Measurements from ENCODE around the gene SORCS3. TPM values are rescaled to one million over a fixed set of nuclear protein-coding genes. Genes with fewer than 3 reads are reported as not detected.

The SORCS3 gene
- total RNA-seq, 1 experiment from 2014 or later = not detected

DNA sequence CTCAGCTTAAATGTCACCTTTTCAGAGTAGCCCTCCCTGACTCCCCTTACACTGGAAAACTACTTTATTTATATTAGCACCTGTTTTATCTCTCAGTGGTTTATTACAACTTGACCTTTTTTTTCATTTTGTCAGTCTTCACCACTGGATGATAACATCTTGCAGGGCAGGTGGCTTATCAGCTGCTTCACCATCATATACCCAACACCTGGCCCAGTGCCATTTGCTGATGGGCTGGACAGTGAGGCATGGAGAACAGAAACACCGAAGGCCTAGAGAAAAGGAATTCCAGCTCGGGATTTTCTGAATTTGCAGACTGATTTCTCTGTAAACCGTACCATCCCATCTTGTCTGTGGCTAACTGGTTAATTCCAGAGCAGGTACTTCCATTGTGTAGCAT is 48.5 kb downstream of the SORCS3 start:
- Histone ChIP-seq H4K20me1 (ENCODE audit: low read length) (no peaks in the 10 kb centered on the region), H3K4me2 (ENCODE audit: low read length) (no peak overlapping the region), H3K9me3 (ENCODE audit: low read length) (no peaks in the 10 kb centered on the region), H2AFZ (ENCODE audit: low read length) (no peak overlapping the region), H3K9ac (ENCODE audit: low read length) (no peak overlapping the region), H3K27me3 (ENCODE audit: low read length) (no peaks in the 10 kb centered on the region), H3F3A (ENCODE audit: low read length, unreplicated experiment) (no peaks in the 10 kb centered on the region), H3K79me2 (ENCODE audit: low read length) (no peaks in the 10 kb centered on the region), H3K9me2 (replicated peaks; ENCODE audit: low read length) (no peaks in the 10 kb centered on the region), H3K27ac (ENCODE audit: low read length) (no peak overlapping the region), H3K4me3 (ENCODE audit: low read length) (no peak overlapping the region), H3K36me3 (ENCODE audit: low read depth, low read length) (no peaks in the 10 kb centered on the region), H3K4me1 (ENCODE audit: insufficient read depth, low read length) (no peaks in the 10 kb centered on the region)
- POLR2A ChIA-PET (ENCODE audit: unreplicated experiment) = no interaction called here
- TF ChIP-seq, protein P1, sequence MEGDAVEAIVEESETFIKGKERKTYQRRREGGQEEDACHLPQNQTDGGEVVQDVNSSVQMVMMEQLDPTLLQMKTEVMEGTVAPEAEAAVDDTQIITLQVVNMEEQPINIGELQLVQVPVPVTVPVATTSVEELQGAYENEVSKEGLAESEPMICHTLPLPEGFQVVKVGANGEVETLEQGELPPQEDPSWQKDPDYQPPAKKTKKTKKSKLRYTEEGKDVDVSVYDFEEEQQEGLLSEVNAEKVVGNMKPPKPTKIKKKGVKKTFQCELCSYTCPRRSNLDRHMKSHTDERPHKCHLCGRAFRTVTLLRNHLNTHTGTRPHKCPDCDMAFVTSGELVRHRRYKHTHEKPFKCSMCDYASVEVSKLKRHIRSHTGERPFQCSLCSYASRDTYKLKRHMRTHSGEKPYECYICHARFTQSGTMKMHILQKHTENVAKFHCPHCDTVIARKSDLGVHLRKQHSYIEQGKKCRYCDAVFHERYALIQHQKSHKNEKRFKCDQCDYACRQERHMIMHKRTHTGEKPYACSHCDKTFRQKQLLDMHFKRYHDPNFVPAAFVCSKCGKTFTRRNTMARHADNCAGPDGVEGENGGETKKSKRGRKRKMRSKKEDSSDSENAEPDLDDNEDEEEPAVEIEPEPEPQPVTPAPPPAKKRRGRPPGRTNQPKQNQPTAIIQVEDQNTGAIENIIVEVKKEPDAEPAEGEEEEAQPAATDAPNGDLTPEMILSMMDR (conservative IDR thresholded peaks at IDR 0.05; ENCODE audit: low read depth, low read length) = no peak
- no peak for TF ChIP-seq EZH2phosphoT487 (IDR thresholded peaks at IDR 0.05; ENCODE audit: borderline replicate concordance, low read length)
- TF ChIP-seq EZH2 (IDR thresholded peaks at IDR 0.05; ENCODE audit: low read length, unreplicated experiment) = no peak
- no TSS peak for BruUV-seq (replicated peaks)
- DNase-seq (no peak), ATAC-seq (no peak)
- CTCF ChIA-PET = no interaction called here
- intact Hi-C loops (cut with micrococcal nuclease) = no loop called here

DNA sequence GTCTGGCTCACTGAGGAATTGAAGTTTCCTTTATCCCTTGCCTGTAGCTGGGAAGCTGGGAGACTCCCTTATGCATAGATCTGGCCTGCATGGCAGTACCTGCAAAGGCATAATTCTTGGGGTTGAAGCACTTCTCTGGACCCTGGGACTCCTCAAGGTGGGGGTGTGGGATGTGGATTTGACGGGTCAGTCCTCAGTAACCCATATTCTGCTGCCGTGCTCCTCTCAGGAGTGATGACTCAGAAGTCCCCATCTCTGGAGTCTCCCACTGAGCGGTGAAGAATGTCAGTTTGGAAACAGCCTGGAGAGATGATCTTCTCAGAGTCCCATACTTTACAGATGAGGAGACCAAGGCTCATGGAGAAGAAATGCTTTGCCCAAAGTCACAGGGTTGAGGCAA is 49.0 kb downstream of the SORCS3 start:
- ChIA-PET POLR2A (ENCODE audit: unreplicated experiment) (no interaction called here), CTCF (no interaction called here)
- no peak for ATAC-seq
- Histone ChIP-seq H3K79me2 (ENCODE audit: low read length) (no peaks in the 10 kb centered on the region), H3K36me3 (ENCODE audit: low read depth, low read length) (no peaks in the 10 kb centered on the region), H3K4me3 (ENCODE audit: low read length) (no peak overlapping the region), H3K27ac (ENCODE audit: low read length) (no peak overlapping the region), H3K9me3 (ENCODE audit: low read length) (no peaks in the 10 kb centered on the region), H3K9me2 (replicated peaks; ENCODE audit: low read length) (no peaks in the 10 kb centered on the region), H3K27me3 (ENCODE audit: low read length) (no peaks in the 10 kb centered on the region), H3F3A (ENCODE audit: low read length, unreplicated experiment) (no peaks in the 10 kb centered on the region), H2AFZ (ENCODE audit: low read length) (no peak overlapping the region), H3K4me1 (ENCODE audit: insufficient read depth, low read length) (no peaks in the 10 kb centered on the region), H3K4me2 (ENCODE audit: low read length) (no peak overlapping the region), H4K20me1 (ENCODE audit: low read length) (no peaks in the 10 kb centered on the region), H3K9ac (ENCODE audit: low read length) (no peak overlapping the region)
- DNase-seq = no peak
- no TSS peak for BruUV-seq (replicated peaks)
- TF ChIP-seq EZH2 (IDR thresholded peaks at IDR 0.05; ENCODE audit: low read length, unreplicated experiment) = no peak
- no peak for TF ChIP-seq EZH2phosphoT487 (IDR thresholded peaks at IDR 0.05; ENCODE audit: borderline replicate concordance, low read length)
- TF ChIP-seq, protein P1 (conservative IDR thresholded peaks at IDR 0.05; ENCODE audit: low read depth, low read length) = no peak
- intact Hi-C loops (cut with micrococcal nuclease) = no loop called here

DNA sequence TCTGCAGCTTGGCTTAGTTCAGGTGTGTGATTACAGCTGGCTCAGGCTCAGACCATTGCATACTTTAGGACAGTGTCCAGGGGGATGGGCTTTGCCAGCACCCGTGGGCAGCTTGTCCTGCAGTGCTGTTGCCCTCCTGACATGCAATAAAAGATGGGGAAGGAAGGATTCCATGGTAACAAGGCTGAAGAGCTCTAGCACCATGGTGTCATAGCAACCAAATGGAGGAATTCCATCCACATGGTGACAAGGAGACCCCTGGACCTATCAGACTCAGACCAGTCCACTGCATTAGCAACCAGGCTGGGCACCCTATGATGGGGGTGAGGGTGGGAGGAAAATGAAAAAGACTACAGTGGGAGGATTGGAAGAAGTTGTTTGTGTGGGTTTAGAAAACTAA is 49.9 kb downstream of the SORCS3 start:
- ATAC-seq = no peak
- H3K4me2 ChIP-seq (ENCODE audit: low read length) = no peak overlapping the region
- intact Hi-C loops (cut with micrococcal nuclease) = no loop called here
- no peak overlapping the region for H3K9ac ChIP-seq (ENCODE audit: low read length)
- no peaks in the 10 kb centered on the region for H3K9me2 ChIP-seq (replicated peaks; ENCODE audit: low read length)
- no TSS peak for BruUV-seq (replicated peaks)
- no peak overlapping the region for H2AFZ ChIP-seq (ENCODE audit: low read length)
- no peaks in the 10 kb centered on the region for H3K9me3 ChIP-seq (ENCODE audit: low read length)
- no peaks in the 10 kb centered on the region for H3K4me1 ChIP-seq (ENCODE audit: insufficient read depth, low read length)
- no peaks in the 10 kb centered on the region for H3F3A ChIP-seq (ENCODE audit: low read length, unreplicated experiment)
- no peaks in the 10 kb centered on the region for H3K27me3 ChIP-seq (ENCODE audit: low read length)
- H4K20me1 ChIP-seq (ENCODE audit: low read length) = no peaks in the 10 kb centered on the region
- ChIA-PET POLR2A (ENCODE audit: unreplicated experiment) (no interaction called here), CTCF (no interaction called here)
- H3K36me3 ChIP-seq (ENCODE audit: low read depth, low read length) = no peaks in the 10 kb centered on the region
- TF ChIP-seq EZH2 (IDR thresholded peaks at IDR 0.05; ENCODE audit: low read length, unreplicated experiment) (no peak), EZH2phosphoT487 (IDR thresholded peaks at IDR 0.05; ENCODE audit: borderline replicate concordance, low read length) (no peak)
- TF ChIP-seq, protein P1 (conservative IDR thresholded peaks at IDR 0.05; ENCODE audit: low read depth, low read length) = no peak
- H3K79me2 ChIP-seq (ENCODE audit: low read length) = no peaks in the 10 kb centered on the region
- no peak overlapping the region for H3K4me3 ChIP-seq (ENCODE audit: low read length)
- no peak overlapping the region for H3K27ac ChIP-seq (ENCODE audit: low read length)
- DNase-seq = no peak

Measured in PC-3 (cell line).